Measurements from ENCODE around the gene CHAC1. TPM values are rescaled to one million over a fixed set of nuclear protein-coding genes. Genes with fewer than 3 reads are reported as not detected.

CHAC1 gene
- 10 to 100 TPM in 1 of 2 donors, under 1 TPM in 1; 0.17 to 11.6 TPM for total RNA-seq
- 10 to 100 TPM; 11.6 to 11.9 TPM for polyA plus RNA-seq
- long read RNA-seq, donor 1 = 0 reads
- long read RNA-seq, donor 2 = 0 reads
- long read RNA-seq, donor 3 = 0 reads
- long read RNA-seq, donor 4 = 0 reads
- long read RNA-seq, donor 5, partial matches to known transcripts = 0 of 1 reads
- long read RNA-seq, donor 5, other reads (novel, unspliced or antisense) = 0 of 1 reads

GRCh38 chr15:40952901-40953712, at the start of gene CHAC1:
TSS of gene CHAC1 (plus strand) at chr15:40953471. CDS start at chr15:40953584, 113 bp downstream.
- ATAC-seq (ENCODE audit: insufficient read depth, low FRiP score) = peak; percentile 92
- Histone ChIP-seq H3K9me3 (ENCODE audit: control insufficient read depth in 4 of 4, insufficient read depth in 3 of 4, low read length in 3 of 4) (no peaks in the 10 kb centered on the region), H3K4me1 (ENCODE audit: control insufficient read depth in 5 of 5, insufficient read depth in 5 of 5, low read length in 5 of 5) (peaks cover 0 to 21% (median 0%) of the 10 kb centered on the region in 5 donors), H3K36me3 (ENCODE audit: control insufficient read depth in 4 of 4, insufficient read depth in 4 of 4, low read length in 4 of 4) (peaks cover 0 to 2% (median 0%) of the 10 kb centered on the region in 4 donors), H3K4me3 (peak within 1 kb of the TSS; percentile 53), H3K27me3 (ENCODE audit: control insufficient read depth in 3 of 3, insufficient read depth in 3 of 3, low read length in 2 of 3) (no peaks in the 10 kb centered on the region), H3K9ac (ENCODE audit: insufficient read depth in 1 of 2, low read length in 2 of 2) (peak within 1 kb of the TSS in 1 of 2 donors; percentile 46), H3K27ac (ENCODE audit: low read depth in 1 of 2, low read length in 1 of 2) (peak within 1 kb of the TSS; percentile 38 to 93)
- DNase-seq = peak; percentile 82 to 92 (median 90)
- no peak for TF ChIP-seq CTCF (IDR thresholded peaks at IDR 0.05; ENCODE audit: control extremely low read depth, extremely low read depth)
- WGBS, 2 donors = 1% methylated on average over 65 to 72 of the region's 72 CpGs

DNA sequence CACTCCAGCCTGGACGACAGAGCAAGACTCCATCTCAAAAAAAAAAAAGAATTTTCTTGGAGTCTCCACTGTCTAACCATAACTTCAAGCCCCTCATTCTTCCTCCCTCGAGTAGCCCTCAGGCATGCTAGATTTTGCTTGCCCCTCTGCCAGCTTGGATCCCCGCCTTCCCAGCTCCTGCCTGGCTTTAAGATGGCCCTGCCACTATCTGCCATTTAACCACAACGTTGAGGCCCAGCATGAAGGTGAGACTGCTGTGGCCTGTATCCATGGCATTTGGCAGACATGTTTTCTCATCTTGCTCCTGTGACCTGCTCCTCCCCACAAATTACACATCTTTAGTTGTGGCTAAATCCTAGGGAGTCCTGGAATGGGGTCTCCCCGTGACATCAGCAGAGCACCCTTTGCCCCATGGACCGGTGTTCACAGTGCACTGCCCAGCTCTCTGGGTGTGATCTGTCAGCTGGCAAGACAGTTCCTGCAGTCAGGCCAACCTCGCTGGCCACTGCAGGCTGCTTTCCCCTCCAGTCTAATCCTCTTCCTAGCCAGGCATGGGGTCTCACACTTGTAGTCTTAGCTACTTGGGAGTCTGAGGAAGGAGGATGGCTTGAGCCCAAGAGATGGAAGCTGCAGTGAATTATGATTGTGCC, 48.6 kb upstream of the CHAC1 start:
- TF ChIP-seq CTCF (IDR thresholded peaks at IDR 0.05; ENCODE audit: control extremely low read depth, extremely low read depth) = no peak
- no peak overlapping the region for H3K9ac ChIP-seq (ENCODE audit: insufficient read depth in 1 of 2, low read length in 2 of 2)
- WGBS, 2 donors = 71 to 75% methylated on average over 7 of the region's 7 CpGs
- no peak for DNase-seq
- H3K9me3 ChIP-seq (ENCODE audit: control insufficient read depth in 4 of 4, insufficient read depth in 3 of 4, low read length in 3 of 4) = no peaks in the 10 kb centered on the region
- no peaks in the 10 kb centered on the region for H3K27me3 ChIP-seq (ENCODE audit: control insufficient read depth in 3 of 3, insufficient read depth in 3 of 3, low read length in 2 of 3)
- no peak overlapping the region for H3K4me3 ChIP-seq
- H3K27ac ChIP-seq (ENCODE audit: low read depth in 1 of 2, low read length in 1 of 2) = peak overlapping the region in 1 of 2 donors; percentile 29
- ATAC-seq (ENCODE audit: insufficient read depth, low FRiP score) = no peak
- H3K4me1 ChIP-seq (ENCODE audit: control insufficient read depth in 5 of 5, insufficient read depth in 5 of 5, low read length in 5 of 5) = peaks cover 4 to 37% (median 26%) of the 10 kb centered on the region in 5 donors
- H3K36me3 ChIP-seq (ENCODE audit: control insufficient read depth in 4 of 4, insufficient read depth in 4 of 4, low read length in 4 of 4) = peaks cover 16 to 33% (median 22%) of the 10 kb centered on the region in 4 donors

DNA sequence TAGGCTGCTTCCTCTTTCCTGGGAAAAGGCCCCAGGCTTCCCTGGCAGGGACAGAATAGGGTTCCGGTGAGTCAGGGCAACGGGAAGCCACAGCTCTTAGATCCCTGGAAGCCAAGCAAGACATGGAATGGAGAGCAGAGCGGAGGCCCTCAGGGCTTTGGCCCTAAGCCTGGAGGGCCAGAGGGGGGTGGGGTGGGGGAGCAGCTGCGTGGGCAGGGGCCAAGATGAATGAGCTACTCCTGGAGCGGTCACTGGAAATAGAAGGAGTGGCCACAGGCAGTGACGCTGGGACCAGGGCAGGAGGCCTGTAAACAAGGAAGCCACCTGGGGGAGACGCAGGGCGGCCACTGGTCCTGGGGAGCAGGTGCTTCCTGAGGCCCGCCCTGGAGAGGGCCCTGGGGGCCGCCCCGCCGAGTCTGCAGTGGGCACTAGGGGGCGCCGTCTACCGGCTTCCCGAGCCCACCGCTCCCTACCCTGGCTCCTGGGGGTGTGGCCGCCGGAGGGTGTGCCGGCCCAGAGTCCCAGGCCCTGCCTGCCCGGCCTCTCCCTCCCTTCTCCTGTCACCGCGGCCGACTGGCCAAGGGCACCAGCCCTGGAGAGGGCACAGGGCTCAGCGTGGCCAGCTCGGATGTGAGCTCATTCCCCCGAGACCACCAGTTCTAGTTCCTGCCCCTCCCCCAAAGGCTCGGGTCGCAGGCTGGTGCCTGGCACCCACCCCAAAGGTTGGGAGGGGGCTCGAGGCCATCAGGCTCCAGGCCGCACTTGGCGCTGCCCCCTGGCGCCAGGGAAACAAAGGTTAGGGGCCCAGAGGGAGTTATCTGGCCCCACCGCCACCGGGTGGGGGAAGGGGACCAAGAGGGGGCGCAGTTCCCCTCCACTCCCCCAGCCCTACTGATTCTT, 46.9 kb upstream of the CHAC1 start:
- peak; percentile 83 to 88 (median 87) for DNase-seq
- TF ChIP-seq CTCF (IDR thresholded peaks at IDR 0.05; ENCODE audit: control extremely low read depth, extremely low read depth) = peak; percentile 59
- H3K27me3 ChIP-seq (ENCODE audit: control insufficient read depth in 3 of 3, insufficient read depth in 3 of 3, low read length in 2 of 3) = no peaks in the 10 kb centered on the region
- no peaks in the 10 kb centered on the region for H3K9me3 ChIP-seq (ENCODE audit: control insufficient read depth in 4 of 4, insufficient read depth in 3 of 4, low read length in 3 of 4)
- peak overlapping the region; percentile 27 for H3K4me3 ChIP-seq
- 2 to 3% methylated on average over 28 to 36 of the region's 36 CpGs for WGBS, 2 donors
- peak overlapping the region; percentile 63 to 67 for H3K9ac ChIP-seq (ENCODE audit: insufficient read depth in 1 of 2, low read length in 2 of 2)
- H3K36me3 ChIP-seq (ENCODE audit: control insufficient read depth in 4 of 4, insufficient read depth in 4 of 4, low read length in 4 of 4) = peaks cover 7 to 21% (median 14%) of the 10 kb centered on the region in 4 donors
- peaks cover 4 to 44% (median 36%) of the 10 kb centered on the region in 5 donors for H3K4me1 ChIP-seq (ENCODE audit: control insufficient read depth in 5 of 5, insufficient read depth in 5 of 5, low read length in 5 of 5)
- peak; percentile 84 for ATAC-seq (ENCODE audit: insufficient read depth, low FRiP score)
- H3K27ac ChIP-seq (ENCODE audit: low read depth in 1 of 2, low read length in 1 of 2) = peak overlapping the region; percentile 88 to 97
